Right renal pelvis (tissue), 4 donors: ENCODE measurements around the gene CXCL9. TPM values are rescaled to one million over a fixed set of nuclear protein-coding genes. Genes with fewer than 3 reads are reported as not detected.
"Not testable (repeated sequence)": the region's sequence is repeated elsewhere in the genome, so short reads cannot be mapped to it uniquely, and the experiment has no call there.

Source experiments
- DNase-seq, 4 donors: peaks; one replicate each; pipeline ENCODE4 v3.0.0-alpha.2; 2013; ENCODE audit warnings: low read depth in 4 of 4, low spot score in 3 of 4, missing footprints in 1 of 4
- polyA plus RNA-seq, 4 donors: library from polyadenylated mRNA; unstranded; fragments of 120-200 nt; gene quantifications; one replicate each; pipeline ENCODE4 v1.2.1, GENCODE V29; 2013; ENCODE audit not compliant: insufficient read length in 4 of 4

The CXCL9 gene
- polyA plus RNA-seq, 4 donors = 0.08 to 0.24 (median 0.16) TPM

DNA sequence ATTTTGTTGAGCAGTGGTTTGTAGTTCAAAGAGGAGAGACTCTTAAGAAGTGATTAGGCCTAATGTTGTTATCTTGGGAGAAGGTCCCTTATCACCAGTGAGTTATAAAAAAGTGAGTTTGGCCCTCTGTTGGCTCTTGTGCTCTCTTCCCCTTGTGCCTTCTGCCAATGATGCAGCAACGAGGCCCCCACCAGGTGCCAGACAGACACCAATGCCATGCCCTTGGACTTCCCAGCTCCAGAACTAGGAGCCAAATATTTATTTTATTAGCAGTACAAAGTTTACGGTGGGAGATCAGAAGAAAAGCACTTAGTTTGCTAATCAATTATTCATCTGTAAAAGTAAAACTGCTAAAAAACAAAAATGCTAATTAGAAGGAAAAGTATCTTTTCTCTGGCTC lies 43.8 kb downstream of the CXCL9 start:
- DNase-seq = no peak

DNA sequence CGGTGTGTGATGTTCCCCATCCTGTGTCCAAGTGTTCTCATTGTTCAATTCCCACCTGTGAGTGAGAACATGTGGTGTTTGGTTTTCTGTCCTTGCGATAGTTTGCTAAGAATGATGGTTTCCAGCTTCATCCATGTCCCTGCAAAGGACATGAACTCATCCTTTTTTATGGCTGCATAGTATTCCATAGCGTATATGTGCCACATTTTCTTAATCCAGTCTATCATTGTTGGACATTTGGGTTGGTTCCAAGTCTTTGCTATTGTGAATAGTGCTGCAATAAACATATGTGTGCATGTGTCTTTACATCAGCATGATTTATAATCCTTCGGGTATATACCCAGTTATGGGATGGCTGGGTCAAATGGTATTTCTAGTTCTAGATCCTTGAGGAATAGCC lies 45.2 kb downstream of the CXCL9 start:
- DNase-seq = not testable (repeated sequence)

DNA sequence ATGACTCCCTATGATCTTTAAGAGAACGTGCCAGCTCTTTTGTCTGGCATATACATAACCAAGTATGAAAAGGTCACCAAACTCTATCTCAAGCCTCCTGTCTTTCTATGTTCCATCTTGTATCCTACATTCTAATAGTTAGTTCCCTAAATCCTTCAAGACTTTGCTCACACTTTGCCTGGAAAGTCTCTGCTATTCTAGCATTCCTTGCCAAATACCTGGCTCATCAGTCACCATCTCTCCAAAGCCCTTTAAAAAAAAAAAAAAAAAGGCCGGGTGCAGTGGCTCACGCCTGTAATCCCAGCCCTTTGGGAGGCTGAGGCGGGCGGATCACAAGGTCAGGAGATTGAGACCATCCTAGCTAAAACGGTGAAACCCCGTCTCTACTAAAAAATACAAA lies 48.8 kb downstream of the CXCL9 start:
- DNase-seq = not testable (repeated sequence)

DNA sequence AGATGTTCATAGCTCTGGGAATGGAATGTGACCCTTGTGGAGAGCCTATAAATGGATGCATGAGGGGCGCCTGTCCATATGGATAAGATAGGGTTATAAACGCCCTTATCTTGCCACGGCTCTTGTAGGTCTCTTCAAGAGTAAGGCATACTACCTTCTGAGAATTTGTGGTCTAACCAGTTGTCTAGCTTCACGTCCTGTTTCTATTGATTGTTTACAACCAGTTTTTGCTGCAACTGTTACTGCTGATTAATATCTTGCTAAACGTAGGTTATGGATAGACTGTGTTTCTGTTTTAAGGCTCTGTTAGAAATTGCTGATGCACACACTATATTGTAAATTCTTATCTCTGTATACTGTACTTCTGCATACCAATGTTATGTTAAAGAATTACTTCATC lies 52.5 kb downstream of the CXCL9 start:
- DNase-seq = not testable (repeated sequence)

DNA sequence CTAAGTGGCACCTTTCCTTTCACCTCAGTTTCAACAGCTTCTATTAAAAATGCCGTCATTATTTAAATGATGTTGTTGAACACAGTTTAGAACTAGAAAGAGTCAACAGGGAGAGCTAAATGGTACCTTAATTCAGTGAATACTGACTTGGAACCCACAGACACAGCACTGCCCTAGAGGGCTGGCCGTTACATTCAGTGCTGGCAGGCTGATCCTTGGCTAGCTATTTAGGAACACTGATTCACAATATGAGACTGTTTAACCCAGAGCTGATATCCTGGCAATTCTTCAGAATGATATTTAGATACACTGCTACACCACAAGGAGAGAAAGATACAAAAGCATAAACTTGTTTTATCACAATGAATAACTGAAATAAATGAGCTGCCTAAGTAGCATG lies 53.8 kb downstream of the CXCL9 start:
- no peak for DNase-seq

Other genes starting within 250 kb of the CXCL9 start
- under 1 TPM in 1 of 4 donors, not detected in 3; 0.30 TPM for gene PPEF2, start 105.1 kb downstream of the CXCL9 start, polyA plus RNA-seq
- 10 to 100 TPM; 13.3 to 16.8 (median 14.9) TPM for gene NAAA, start 66.5 kb downstream of the CXCL9 start, polyA plus RNA-seq
- gene SDAD1, start 16.6 kb downstream of the CXCL9 start, polyA plus RNA-seq = 10 to 100 TPM; 45.4 to 56.7 (median 50.1) TPM
- gene CXCL10, start 16.0 kb upstream of the CXCL9 start, polyA plus RNA-seq = 1 to 10 TPM; 3.7 to 8.5 (median 5.5) TPM
- under 1 TPM; 0.33 to 0.45 (median 0.41) TPM for gene CXCL11, start 28.6 kb upstream of the CXCL9 start, polyA plus RNA-seq
- under 1 TPM; 0.32 to 0.57 (median 0.42) TPM for gene ART3, start 67.2 kb upstream of the CXCL9 start, polyA plus RNA-seq
- gene NUP54, start 140.9 kb upstream of the CXCL9 start, polyA plus RNA-seq = 10 to 100 TPM; 64.7 to 75.4 (median 70.6) TPM
- gene SCARB2, start 206.3 kb upstream of the CXCL9 start, polyA plus RNA-seq = 100 to 1,000 TPM; 169 to 231 (median 203) TPM
- 1 to 10 TPM; 6.1 to 9.6 (median 8.2) TPM for gene FAM47E, start 244.2 kb upstream of the CXCL9 start, polyA plus RNA-seq